AG09309 (cell line): Measurements from ENCODE around the gene PLEKHG1.

Experiments used
- DNase-seq: peaks from one replicate; pipeline ENCODE4 v3.0.0-alpha.2; 2010; ENCODE audit warnings: low read depth
- H3K4me3 ChIP-seq: 2 replicates; pipeline ENCODE4 v1.5.1; 2011; ENCODE audit warnings: mild to moderate bottlenecking, low read depth, low read length, moderate library complexity; ENCODE audit not compliant: control insufficient read depth
- TF ChIP-seq, protein P1 (sequence below): IDR thresholded peaks from 2 replicates; pipeline ENCODE4 v1.5.1; 2011; ENCODE audit warnings: mild to moderate bottlenecking, low read depth, low read length, inconsistent platforms; ENCODE audit not compliant: insufficient read depth, control insufficient read depth; ENCODE audit errors: missing control alignments

PLEKHG1 gene

DNA sequence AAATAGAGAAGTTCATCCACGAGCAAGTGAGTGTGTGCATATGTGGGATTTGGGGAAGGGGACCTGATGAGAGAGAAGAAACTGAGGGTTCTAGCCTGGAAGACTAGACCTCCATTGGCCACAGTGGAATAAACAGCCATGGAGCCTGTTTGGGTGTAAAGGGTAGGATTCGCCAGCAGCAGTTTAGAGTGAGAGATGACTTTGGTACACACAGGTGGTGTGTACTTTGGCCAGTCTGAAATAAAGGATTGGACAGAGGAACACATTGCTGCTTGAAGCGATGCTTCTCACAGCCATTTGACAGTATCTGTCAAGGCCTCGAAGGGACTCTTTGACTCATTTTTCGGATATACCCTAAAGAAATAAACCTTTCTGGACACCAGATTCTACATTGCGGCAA lies 29.2 kb downstream of the PLEKHG1 start:
- TF ChIP-seq, protein P1, sequence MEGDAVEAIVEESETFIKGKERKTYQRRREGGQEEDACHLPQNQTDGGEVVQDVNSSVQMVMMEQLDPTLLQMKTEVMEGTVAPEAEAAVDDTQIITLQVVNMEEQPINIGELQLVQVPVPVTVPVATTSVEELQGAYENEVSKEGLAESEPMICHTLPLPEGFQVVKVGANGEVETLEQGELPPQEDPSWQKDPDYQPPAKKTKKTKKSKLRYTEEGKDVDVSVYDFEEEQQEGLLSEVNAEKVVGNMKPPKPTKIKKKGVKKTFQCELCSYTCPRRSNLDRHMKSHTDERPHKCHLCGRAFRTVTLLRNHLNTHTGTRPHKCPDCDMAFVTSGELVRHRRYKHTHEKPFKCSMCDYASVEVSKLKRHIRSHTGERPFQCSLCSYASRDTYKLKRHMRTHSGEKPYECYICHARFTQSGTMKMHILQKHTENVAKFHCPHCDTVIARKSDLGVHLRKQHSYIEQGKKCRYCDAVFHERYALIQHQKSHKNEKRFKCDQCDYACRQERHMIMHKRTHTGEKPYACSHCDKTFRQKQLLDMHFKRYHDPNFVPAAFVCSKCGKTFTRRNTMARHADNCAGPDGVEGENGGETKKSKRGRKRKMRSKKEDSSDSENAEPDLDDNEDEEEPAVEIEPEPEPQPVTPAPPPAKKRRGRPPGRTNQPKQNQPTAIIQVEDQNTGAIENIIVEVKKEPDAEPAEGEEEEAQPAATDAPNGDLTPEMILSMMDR, result no peak
- no peak overlapping the region for H3K4me3 ChIP-seq

DNA sequence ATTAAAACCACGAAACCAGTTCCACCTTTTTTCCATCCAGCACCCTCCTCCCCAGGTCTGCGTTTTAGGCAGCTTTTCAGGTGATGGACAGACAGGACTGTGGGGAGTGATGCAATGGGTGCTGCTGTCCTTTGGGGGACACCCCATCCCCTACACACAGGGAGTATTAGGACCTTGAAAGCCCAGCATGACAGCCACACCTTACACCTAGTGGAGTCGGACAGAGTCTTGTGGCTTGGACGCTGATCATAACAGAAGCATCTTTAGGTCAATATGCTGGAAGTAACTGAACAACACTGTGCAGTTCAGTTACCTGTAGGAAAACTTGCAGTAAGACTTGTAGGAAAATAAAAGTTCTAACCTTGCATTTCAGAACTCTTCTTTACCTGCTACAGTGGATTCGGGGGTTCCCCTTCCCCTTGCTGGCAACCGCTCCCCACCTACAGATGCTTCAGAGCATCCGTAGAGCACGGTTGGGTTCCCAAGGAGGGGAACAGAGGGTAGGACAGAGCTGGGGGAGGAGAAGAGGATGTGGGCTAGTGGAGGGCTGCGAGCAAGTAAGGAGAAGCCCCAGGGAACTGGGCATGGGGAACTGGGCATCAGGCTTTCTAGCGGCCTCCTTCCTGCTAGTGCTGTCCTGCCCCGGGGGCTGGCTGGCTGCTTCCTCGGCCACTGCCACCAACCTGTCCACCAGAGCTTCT lies 31.7 kb downstream of the PLEKHG1 start:
- no peak for DNase-seq
- TF ChIP-seq, protein P1, result no peak
- H3K4me3 ChIP-seq, result no peak overlapping the region

More for the DNA sequence above, 29.2 kb downstream of the PLEKHG1 start:
- no peak for DNase-seq

DNA sequence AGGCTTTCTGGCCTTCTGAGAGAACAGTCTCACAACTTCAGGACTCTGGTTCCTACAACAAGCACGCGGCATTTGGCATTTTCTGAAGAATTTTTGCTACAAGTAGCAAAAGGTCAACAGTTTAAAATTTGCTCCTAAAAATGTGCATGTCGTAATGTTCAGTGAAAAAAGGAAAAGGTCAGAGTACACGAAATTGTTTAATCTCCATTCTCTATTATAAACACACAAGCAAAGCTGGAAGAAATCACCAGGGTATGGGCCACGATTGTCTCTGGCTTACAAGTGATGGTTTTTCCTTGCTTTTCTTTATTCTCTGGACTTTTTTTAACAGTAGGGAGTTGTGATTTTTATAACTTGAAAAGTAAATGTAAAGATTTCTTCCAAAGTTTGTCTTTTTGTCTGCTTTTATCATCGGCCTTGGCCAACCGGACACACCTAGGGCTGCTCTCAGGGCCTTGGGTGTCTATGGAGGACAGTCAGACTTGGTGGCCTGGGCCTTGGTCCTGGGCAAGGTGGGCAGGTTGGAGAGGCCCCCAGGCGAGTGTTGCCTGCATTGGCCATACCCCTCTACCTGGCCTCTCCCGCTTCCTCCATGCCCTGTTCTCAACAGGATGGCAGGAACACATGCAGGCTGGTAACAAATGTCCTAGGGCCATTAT lies 32.4 kb downstream of the PLEKHG1 start:
- TF ChIP-seq, protein P1, result no peak
- no peak for DNase-seq
- H3K4me3 ChIP-seq, result no peak overlapping the region

DNA sequence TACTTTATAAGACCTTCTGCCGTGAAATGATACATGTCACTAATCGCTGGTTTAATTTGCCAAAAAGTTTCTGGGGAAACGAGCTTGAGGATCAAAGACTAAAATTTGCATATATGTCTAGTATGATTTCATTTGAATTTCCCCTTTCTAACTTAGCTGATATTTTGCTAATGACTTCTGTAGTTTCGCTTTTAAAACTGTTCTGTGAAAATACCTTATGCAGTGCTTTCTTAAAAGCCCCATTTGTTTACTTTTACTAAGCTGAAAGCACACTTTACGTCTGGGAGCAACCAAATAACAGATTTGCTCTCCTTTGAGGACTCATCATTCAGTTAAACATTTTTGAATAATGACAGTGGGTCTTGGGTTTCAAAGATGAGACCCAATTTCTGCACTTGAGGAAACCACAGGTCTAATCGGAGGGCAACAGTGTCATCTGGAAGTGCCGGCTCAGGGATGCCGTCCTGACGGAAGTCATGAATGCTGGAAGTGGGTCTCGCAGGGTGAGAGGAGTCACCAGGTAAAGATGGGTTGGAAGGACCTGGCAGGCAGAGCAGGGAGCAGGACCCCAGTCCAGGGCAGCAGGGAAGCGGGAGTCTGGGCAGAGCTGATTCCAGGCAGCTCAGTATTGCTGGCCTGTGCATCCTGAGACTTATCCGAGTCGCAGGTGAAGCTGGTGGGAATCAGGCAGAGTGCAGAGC lies 33.2 kb downstream of the PLEKHG1 start:
- H3K4me3 ChIP-seq, result no peak overlapping the region
- no peak for DNase-seq
- TF ChIP-seq, protein P1, result no peak

DNA sequence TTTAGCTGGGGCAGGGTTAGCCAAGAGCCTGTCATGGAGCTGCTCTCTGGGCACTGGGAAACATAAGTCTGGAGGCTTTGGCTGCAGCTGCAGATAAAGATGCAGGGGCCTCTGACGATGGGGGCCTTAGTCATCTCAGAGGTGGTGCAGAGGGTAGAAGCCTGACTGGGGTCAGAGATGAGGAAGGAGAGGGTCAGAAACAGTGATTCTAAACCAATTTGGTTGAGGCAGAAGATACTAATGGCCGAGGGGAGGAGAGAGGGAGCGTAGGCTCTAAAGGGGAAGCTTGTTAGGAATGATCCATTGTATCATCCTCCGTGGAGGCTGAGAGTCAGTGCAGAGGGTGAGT lies 33.8 kb downstream of the PLEKHG1 start:
- no peak overlapping the region for H3K4me3 ChIP-seq
- TF ChIP-seq, protein P1, result no peak
- DNase-seq, result no peak

DNA sequence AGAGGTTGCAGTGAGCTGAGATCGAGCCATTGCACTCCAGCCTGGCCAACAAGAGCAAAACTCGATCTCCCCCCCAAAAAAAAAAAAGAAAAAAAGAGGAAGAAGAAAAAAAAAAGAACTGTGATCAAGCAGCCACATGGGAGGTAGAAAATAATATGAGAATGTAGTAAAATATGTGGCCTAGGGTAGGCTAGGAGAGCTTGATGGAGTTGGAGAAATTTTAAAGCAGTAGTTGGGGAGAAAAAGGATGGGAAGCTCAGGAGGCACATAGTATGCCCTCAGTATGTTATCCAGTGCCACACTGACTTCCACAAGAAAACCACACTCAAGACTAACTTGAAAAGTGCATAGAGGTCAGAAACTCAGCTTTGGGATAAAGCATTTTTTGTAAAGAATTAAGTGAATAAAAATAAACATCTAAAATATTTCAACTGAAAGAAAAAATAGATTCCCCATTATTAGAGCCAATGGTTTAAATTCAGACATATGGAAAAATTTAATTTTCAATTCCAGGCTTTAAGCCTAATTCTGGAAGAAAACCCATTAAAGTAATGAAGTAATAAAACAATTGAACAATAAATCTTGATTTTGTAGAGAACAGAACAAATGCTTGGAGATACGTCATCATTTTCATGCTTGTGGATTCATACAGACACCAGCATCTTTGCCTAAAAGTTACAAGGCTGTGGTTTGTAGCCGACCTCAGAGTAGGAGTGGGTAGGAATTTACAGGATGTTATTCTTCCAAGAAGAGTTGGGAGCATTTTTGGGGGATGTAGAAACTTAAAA lies 34.7 kb downstream of the PLEKHG1 start:
- DNase-seq, result peak; percentile 25
- TF ChIP-seq, protein P1, result no peak
- H3K4me3 ChIP-seq, result no peak overlapping the region
